ENCODE data around the gene DEK.
A peak's percentile ranks its signal among the peaks of the same experiment; 100 is the strongest.
"Not testable (repeated sequence)": the region's sequence is repeated elsewhere in the genome, so short reads cannot be mapped to it uniquely, and the experiment has no call there.

Gene DEK

GRCh38 chr6:18264219-18264922 is at the start of gene DEK:
TSS of gene DEK (minus strand) at chr6:18264530. CDS start at chr6:18263987, 543 bp downstream.
- Histone ChIP-seq H3K36me3 (ENCODE audit: insufficient read depth, low read length) (peaks cover 4% of the 10 kb centered on the region), H3K9ac (ENCODE audit: low read length) (peak within 1 kb of the TSS; percentile 78), H3K27me3 (ENCODE audit: control insufficient read depth in 1 of 2, insufficient read depth in 2 of 2, low read length in 2 of 2) (no peaks in the 10 kb centered on the region), H3K27ac (ENCODE audit: low read depth, low read length) (peak within 1 kb of the TSS; percentile 90), H3K4me1 (ENCODE audit: insufficient read depth, low read length) (peaks cover 40% of the 10 kb centered on the region), H3K9me3 (ENCODE audit: low read length) (no peaks in the 10 kb centered on the region), H3K4me3 (ENCODE audit: low read depth in 1 of 2, low read length in 2 of 2) (peak within 1 kb of the TSS; percentile 86 to 96)

- no peaks in the 10 kb centered on the region for H3K36me3 ChIP-seq (ENCODE audit: insufficient read depth, low read length)
- no peaks in the 10 kb centered on the region for H3K9me3 ChIP-seq (ENCODE audit: low read length)
- H3K27me3 ChIP-seq (ENCODE audit: control insufficient read depth in 1 of 2, insufficient read depth in 2 of 2, low read length in 2 of 2): no peaks in the 10 kb centered on the region
- H3K4me1 ChIP-seq (ENCODE audit: insufficient read depth, low read length): no peaks in the 10 kb centered on the region
- H3K9ac ChIP-seq (ENCODE audit: low read length): no peak overlapping the region
- no peak overlapping the region for H3K4me3 ChIP-seq (ENCODE audit: low read depth in 1 of 2, low read length in 2 of 2)
- no peak overlapping the region for H3K27ac ChIP-seq (ENCODE audit: low read depth, low read length)
Observed at GRCh38 chr6:18312368-18312767, 48.0 kb upstream of the DEK start.

- H3K9me3 ChIP-seq (ENCODE audit: low read length); H3K9ac ChIP-seq (ENCODE audit: low read length); H3K36me3 ChIP-seq (ENCODE audit: insufficient read depth, low read length); H3K27ac ChIP-seq (ENCODE audit: low read depth, low read length); H3K27me3 ChIP-seq (ENCODE audit: control insufficient read depth in 1 of 2, insufficient read depth in 2 of 2, low read length in 2 of 2); H3K4me3 ChIP-seq (ENCODE audit: low read depth in 1 of 2, low read length in 2 of 2); H3K4me1 ChIP-seq (ENCODE audit: insufficient read depth, low read length): not testable (repeated sequence)
Observed at GRCh38 chr6:18310010-18310409, 45.7 kb upstream of the DEK start.

GRCh38 chr6:18309046-18309445 is 44.7 kb upstream of the DEK start:
- Histone ChIP-seq H3K27me3 (ENCODE audit: control insufficient read depth in 1 of 2, insufficient read depth in 2 of 2, low read length in 2 of 2) (no peaks in the 10 kb centered on the region), H3K36me3 (ENCODE audit: insufficient read depth, low read length) (no peaks in the 10 kb centered on the region), H3K9me3 (ENCODE audit: low read length) (no peaks in the 10 kb centered on the region), H3K27ac (ENCODE audit: low read depth, low read length) (no peak overlapping the region), H3K4me1 (ENCODE audit: insufficient read depth, low read length) (no peaks in the 10 kb centered on the region), H3K4me3 (ENCODE audit: low read depth in 1 of 2, low read length in 2 of 2) (no peak overlapping the region), H3K9ac (ENCODE audit: low read length) (no peak overlapping the region)

- H3K36me3 ChIP-seq (ENCODE audit: insufficient read depth, low read length): no peaks in the 10 kb centered on the region
- H3K4me3 ChIP-seq (ENCODE audit: low read depth in 1 of 2, low read length in 2 of 2): no peak overlapping the region
- no peak overlapping the region for H3K9ac ChIP-seq (ENCODE audit: low read length)
- no peaks in the 10 kb centered on the region for H3K9me3 ChIP-seq (ENCODE audit: low read length)
- no peaks in the 10 kb centered on the region for H3K27me3 ChIP-seq (ENCODE audit: control insufficient read depth in 1 of 2, insufficient read depth in 2 of 2, low read length in 2 of 2)
- no peak overlapping the region for H3K27ac ChIP-seq (ENCODE audit: low read depth, low read length)
- H3K4me1 ChIP-seq (ENCODE audit: insufficient read depth, low read length): no peaks in the 10 kb centered on the region
Observed at GRCh38 chr6:18308070-18308735, 43.9 kb upstream of the DEK start.

- no peak overlapping the region for H3K4me3 ChIP-seq (ENCODE audit: low read depth in 1 of 2, low read length in 2 of 2)
- H3K27me3 ChIP-seq (ENCODE audit: control insufficient read depth in 1 of 2, insufficient read depth in 2 of 2, low read length in 2 of 2): no peaks in the 10 kb centered on the region
- H3K4me1 ChIP-seq (ENCODE audit: insufficient read depth, low read length): no peaks in the 10 kb centered on the region
- no peaks in the 10 kb centered on the region for H3K36me3 ChIP-seq (ENCODE audit: insufficient read depth, low read length)
- no peak overlapping the region for H3K9ac ChIP-seq (ENCODE audit: low read length)
- no peaks in the 10 kb centered on the region for H3K9me3 ChIP-seq (ENCODE audit: low read length)
- H3K27ac ChIP-seq (ENCODE audit: low read depth, low read length): no peak overlapping the region
Observed at GRCh38 chr6:18306977-18307376, 42.6 kb upstream of the DEK start.

GRCh38 chr6:18302561-18303439 is 38.5 kb upstream of the DEK start:
- Histone ChIP-seq H3K4me3 (ENCODE audit: low read depth in 1 of 2, low read length in 2 of 2) (no peak overlapping the region), H3K4me1 (ENCODE audit: insufficient read depth, low read length) (no peaks in the 10 kb centered on the region), H3K36me3 (ENCODE audit: insufficient read depth, low read length) (no peaks in the 10 kb centered on the region), H3K9ac (ENCODE audit: low read length) (no peak overlapping the region), H3K27me3 (ENCODE audit: control insufficient read depth in 1 of 2, insufficient read depth in 2 of 2, low read length in 2 of 2) (no peaks in the 10 kb centered on the region), H3K27ac (ENCODE audit: low read depth, low read length) (no peak overlapping the region), H3K9me3 (ENCODE audit: low read length) (no peaks in the 10 kb centered on the region)

GRCh38 chr6:18293076-18293904 is 29.0 kb upstream of the DEK start:
- H3K9me3 ChIP-seq (ENCODE audit: low read length): no peaks in the 10 kb centered on the region
- H3K4me1 ChIP-seq (ENCODE audit: insufficient read depth, low read length): no peaks in the 10 kb centered on the region
- H3K4me3 ChIP-seq (ENCODE audit: low read depth in 1 of 2, low read length in 2 of 2): no peak overlapping the region
- H3K27me3 ChIP-seq (ENCODE audit: control insufficient read depth in 1 of 2, insufficient read depth in 2 of 2, low read length in 2 of 2): no peaks in the 10 kb centered on the region
- H3K36me3 ChIP-seq (ENCODE audit: insufficient read depth, low read length): no peaks in the 10 kb centered on the region
- no peak overlapping the region for H3K27ac ChIP-seq (ENCODE audit: low read depth, low read length)
- no peak overlapping the region for H3K9ac ChIP-seq (ENCODE audit: low read length)

GRCh38 chr6:18289283-18289682 is 25.0 kb upstream of the DEK start:
- Histone ChIP-seq H3K9ac (ENCODE audit: low read length) (no peak overlapping the region), H3K36me3 (ENCODE audit: insufficient read depth, low read length) (no peaks in the 10 kb centered on the region), H3K27me3 (ENCODE audit: control insufficient read depth in 1 of 2, insufficient read depth in 2 of 2, low read length in 2 of 2) (no peaks in the 10 kb centered on the region), H3K27ac (ENCODE audit: low read depth, low read length) (no peak overlapping the region), H3K4me1 (ENCODE audit: insufficient read depth, low read length) (no peaks in the 10 kb centered on the region), H3K4me3 (ENCODE audit: low read depth in 1 of 2, low read length in 2 of 2) (no peak overlapping the region), H3K9me3 (ENCODE audit: low read length) (no peaks in the 10 kb centered on the region)

GRCh38 chr6:18284261-18284660 is 19.9 kb upstream of the DEK start:
- Histone ChIP-seq H3K9me3 (ENCODE audit: low read length) (no peaks in the 10 kb centered on the region), H3K4me1 (ENCODE audit: insufficient read depth, low read length) (no peaks in the 10 kb centered on the region), H3K27me3 (ENCODE audit: control insufficient read depth in 1 of 2, insufficient read depth in 2 of 2, low read length in 2 of 2) (no peaks in the 10 kb centered on the region), H3K4me3 (ENCODE audit: low read depth in 1 of 2, low read length in 2 of 2) (no peak overlapping the region), H3K36me3 (ENCODE audit: insufficient read depth, low read length) (no peaks in the 10 kb centered on the region), H3K9ac (ENCODE audit: low read length) (no peak overlapping the region), H3K27ac (ENCODE audit: low read depth, low read length) (no peak overlapping the region)

GRCh38 chr6:18281564-18281963 is 17.2 kb upstream of the DEK start:
- Histone ChIP-seq H3K4me1 (ENCODE audit: insufficient read depth, low read length) (peaks cover 4% of the 10 kb centered on the region), H3K27ac (ENCODE audit: low read depth, low read length) (no peak overlapping the region), H3K9ac (ENCODE audit: low read length) (no peak overlapping the region), H3K27me3 (ENCODE audit: control insufficient read depth in 1 of 2, insufficient read depth in 2 of 2, low read length in 2 of 2) (peaks cover 11 to 21% of the 10 kb centered on the region in 2 donors), H3K9me3 (ENCODE audit: low read length) (no peaks in the 10 kb centered on the region), H3K4me3 (ENCODE audit: low read depth in 1 of 2, low read length in 2 of 2) (no peak overlapping the region), H3K36me3 (ENCODE audit: insufficient read depth, low read length) (no peaks in the 10 kb centered on the region)

All from muscle layer of colon (tissue), 2 donors.